ENCODE measurements around the gene SYNJ2.

The SYNJ2 gene

DNA sequence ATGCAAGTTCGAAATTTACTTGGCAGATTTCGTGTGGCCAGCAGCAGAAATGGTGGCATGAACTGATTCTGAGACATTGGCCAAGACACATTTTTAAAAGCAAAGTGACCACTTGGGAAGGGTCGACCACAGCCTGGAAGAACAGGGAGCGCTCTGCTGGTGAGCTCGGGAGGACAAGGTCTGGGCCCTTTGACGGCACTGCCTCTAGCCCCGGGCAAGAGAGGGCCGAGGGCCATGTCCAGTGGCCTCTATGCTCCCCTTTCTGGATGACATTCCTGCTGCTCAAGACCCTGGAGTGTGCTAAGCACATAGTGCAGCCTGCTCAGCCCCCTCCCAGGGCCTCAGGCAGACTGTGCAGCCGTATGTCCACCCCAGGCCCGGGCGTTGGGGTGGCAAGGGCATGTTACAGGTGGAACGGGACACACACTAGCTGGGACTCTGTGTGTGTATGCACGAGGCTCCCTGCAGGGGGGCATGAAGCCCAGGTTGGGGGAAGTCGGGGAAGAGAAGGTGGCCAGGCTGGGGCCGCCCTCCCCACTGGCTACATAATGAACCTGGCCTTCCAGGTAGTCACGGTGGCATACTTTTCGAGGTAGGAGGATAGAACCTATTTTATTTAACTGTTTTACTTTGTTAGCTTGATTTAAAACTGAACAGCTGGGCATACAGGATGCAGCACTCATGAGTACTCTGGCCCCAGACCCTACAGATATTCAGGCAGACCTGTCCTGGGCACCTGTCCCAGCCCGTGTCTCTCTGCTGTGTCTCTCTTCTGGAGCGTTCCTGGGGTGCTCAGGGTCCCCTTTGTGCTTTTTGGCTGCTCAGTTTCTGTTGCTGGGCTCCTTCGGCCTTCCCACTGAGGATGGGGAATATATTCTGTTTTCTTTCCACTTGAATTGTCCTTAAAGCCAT, 6.4 kb downstream of the SYNJ2 start:
- no peaks in the 10 kb centered on the region for H3K9me3 ChIP-seq (ENCODE audit: insufficient read depth, low read length, severe bottlenecking)
- H3K4me1 ChIP-seq (ENCODE audit: insufficient read depth, low read length): peaks cover 55% of the 10 kb centered on the region
- TF ChIP-seq EZH2 (IDR thresholded peaks at IDR 0.05; ENCODE audit: borderline replicate concordance, low read depth, low read length, severe bottlenecking): no peak
- TF ChIP-seq, protein P1, sequence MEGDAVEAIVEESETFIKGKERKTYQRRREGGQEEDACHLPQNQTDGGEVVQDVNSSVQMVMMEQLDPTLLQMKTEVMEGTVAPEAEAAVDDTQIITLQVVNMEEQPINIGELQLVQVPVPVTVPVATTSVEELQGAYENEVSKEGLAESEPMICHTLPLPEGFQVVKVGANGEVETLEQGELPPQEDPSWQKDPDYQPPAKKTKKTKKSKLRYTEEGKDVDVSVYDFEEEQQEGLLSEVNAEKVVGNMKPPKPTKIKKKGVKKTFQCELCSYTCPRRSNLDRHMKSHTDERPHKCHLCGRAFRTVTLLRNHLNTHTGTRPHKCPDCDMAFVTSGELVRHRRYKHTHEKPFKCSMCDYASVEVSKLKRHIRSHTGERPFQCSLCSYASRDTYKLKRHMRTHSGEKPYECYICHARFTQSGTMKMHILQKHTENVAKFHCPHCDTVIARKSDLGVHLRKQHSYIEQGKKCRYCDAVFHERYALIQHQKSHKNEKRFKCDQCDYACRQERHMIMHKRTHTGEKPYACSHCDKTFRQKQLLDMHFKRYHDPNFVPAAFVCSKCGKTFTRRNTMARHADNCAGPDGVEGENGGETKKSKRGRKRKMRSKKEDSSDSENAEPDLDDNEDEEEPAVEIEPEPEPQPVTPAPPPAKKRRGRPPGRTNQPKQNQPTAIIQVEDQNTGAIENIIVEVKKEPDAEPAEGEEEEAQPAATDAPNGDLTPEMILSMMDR (IDR thresholded peaks at IDR 0.05; ENCODE audit: borderline replicate concordance, extremely low read depth, low read length, poor library complexity, severe bottlenecking): no peak
- no peak overlapping the region for H3K4me3 ChIP-seq (ENCODE audit: low read depth in 1 of 2, low read length in 2 of 2)
- ATAC-seq (ENCODE audit: insufficient read depth, low read depth) (no peak), DNase-seq (no peak)
- peaks cover 39% of the 10 kb centered on the region; the same call in 1 of the 2 replicates for H4K20me1 ChIP-seq (ENCODE audit: insufficient read depth, low read length)
- peaks cover 81% of the 10 kb centered on the region for H3K79me2 ChIP-seq (ENCODE audit: insufficient read depth, low read length)
- no peaks in the 10 kb centered on the region for H3K36me3 ChIP-seq (ENCODE audit: insufficient read depth, low read length)
- H3K27ac ChIP-seq (ENCODE audit: low read length): no peak overlapping the region; the same call in 1 of the 2 replicates
- no peaks in the 10 kb centered on the region for H3K27me3 ChIP-seq (ENCODE audit: insufficient read depth, low read length, poor library complexity)
- H3K9ac ChIP-seq (ENCODE audit: low read depth, low read length): no peak overlapping the region
- H2AFZ ChIP-seq (ENCODE audit: low read depth, low read length): no peak overlapping the region
- no peak overlapping the region for H3K4me2 ChIP-seq (ENCODE audit: insufficient read depth, low read length)

DNA sequence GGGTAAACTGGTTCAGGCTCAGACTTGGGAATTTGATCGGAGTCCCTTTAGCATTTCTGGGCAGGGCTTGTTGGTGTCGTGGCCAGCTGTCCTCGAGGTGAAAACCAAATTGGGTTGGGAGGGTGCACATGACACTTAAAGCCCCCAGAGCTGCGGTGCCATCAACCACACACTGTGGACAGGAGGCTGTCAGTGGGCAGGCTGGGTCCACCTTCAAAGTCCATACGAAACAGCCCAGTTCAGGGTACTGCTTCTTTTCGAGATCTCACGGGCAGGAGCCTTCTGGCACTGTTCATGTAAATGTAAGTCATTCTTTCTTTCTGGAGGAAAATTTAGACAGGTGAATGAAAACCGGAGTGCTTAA, 7.0 kb downstream of the SYNJ2 start:
- Histone ChIP-seq H3K9me3 (ENCODE audit: insufficient read depth, low read length, severe bottlenecking) (no peaks in the 10 kb centered on the region), H3K4me1 (ENCODE audit: insufficient read depth, low read length) (peaks cover 48% of the 10 kb centered on the region), H3K27me3 (ENCODE audit: insufficient read depth, low read length, poor library complexity) (no peaks in the 10 kb centered on the region), H3K79me2 (ENCODE audit: insufficient read depth, low read length) (peaks cover 83% of the 10 kb centered on the region), H2AFZ (ENCODE audit: low read depth, low read length) (no peak overlapping the region), H3K4me3 (ENCODE audit: low read depth in 1 of 2, low read length in 2 of 2) (no peak overlapping the region), H3K9ac (ENCODE audit: low read depth, low read length) (no peak overlapping the region), H4K20me1 (ENCODE audit: insufficient read depth, low read length) (peaks cover 38% of the 10 kb centered on the region; the same call in 1 of the 2 replicates), H3K27ac (ENCODE audit: low read length) (no peak overlapping the region; the same call in 1 of the 2 replicates), H3K36me3 (ENCODE audit: insufficient read depth, low read length) (no peaks in the 10 kb centered on the region), H3K4me2 (ENCODE audit: insufficient read depth, low read length) (no peak overlapping the region)
- ATAC-seq (ENCODE audit: insufficient read depth, low read depth): no peak
- DNase-seq: no peak
- TF ChIP-seq EZH2 (IDR thresholded peaks at IDR 0.05; ENCODE audit: borderline replicate concordance, low read depth, low read length, severe bottlenecking): no peak
- TF ChIP-seq, protein P1 (IDR thresholded peaks at IDR 0.05; ENCODE audit: borderline replicate concordance, extremely low read depth, low read length, poor library complexity, severe bottlenecking): no peak

DNA sequence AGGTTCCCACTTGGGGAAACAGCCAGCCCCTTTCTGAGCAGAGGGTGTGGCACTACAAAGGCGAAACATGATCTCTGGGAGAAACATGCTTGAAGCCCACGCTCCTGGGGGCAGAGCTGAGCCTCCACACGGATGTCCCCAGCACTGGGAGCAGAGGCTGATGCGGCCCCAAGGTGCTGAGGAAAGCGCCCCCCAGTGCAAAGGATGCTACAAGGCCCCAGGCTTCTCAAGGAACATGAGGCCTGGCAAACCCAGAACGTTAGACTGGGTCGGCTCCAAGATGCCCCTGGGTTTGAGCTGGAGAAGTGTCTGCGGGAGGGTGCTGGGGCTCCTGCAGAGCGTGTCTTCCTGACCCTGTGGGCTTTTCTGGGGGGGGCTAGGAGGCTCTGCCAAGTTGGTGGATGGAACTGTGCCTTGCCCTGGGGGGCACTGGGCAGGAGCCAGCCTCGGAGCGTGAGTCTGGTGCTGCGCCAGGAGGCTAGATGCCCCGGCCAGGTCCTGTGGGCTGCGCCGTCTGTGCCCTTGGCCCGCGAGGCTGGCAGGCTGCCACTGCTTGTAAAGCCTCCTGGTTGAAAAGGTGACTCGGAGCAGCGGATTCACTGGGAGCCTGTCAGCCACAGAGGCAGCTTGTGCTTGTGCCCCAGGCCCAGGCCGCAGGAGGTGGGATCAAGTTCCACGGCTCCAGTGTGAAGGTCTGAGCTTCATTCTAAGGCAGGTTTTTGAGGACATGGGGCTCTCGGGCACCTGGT, 8.1 kb downstream of the SYNJ2 start:
- 0 out of 2 replicates have a peak overlapping the region, but pooled peaks have one; percentile 8 for H3K9ac ChIP-seq (ENCODE audit: low read depth, low read length)
- peak; percentile 9; the same call in 2 of the 3 replicates for ATAC-seq (ENCODE audit: insufficient read depth, low read depth)
- H3K36me3 ChIP-seq (ENCODE audit: insufficient read depth, low read length): no peaks in the 10 kb centered on the region
- peak overlapping the region; percentile 56 for H3K4me2 ChIP-seq (ENCODE audit: insufficient read depth, low read length)
- peak; percentile 35 for DNase-seq
- peak overlapping the region; percentile 69 for H3K27ac ChIP-seq (ENCODE audit: low read length)
- H3K27me3 ChIP-seq (ENCODE audit: insufficient read depth, low read length, poor library complexity): no peaks in the 10 kb centered on the region
- no peaks in the 10 kb centered on the region for H3K9me3 ChIP-seq (ENCODE audit: insufficient read depth, low read length, severe bottlenecking)
- H3K79me2 ChIP-seq (ENCODE audit: insufficient read depth, low read length): peaks cover 81% of the 10 kb centered on the region
- peaks cover 38% of the 10 kb centered on the region for H3K4me1 ChIP-seq (ENCODE audit: insufficient read depth, low read length)
- no peak overlapping the region for H2AFZ ChIP-seq (ENCODE audit: low read depth, low read length)
- H3K4me3 ChIP-seq (ENCODE audit: low read depth in 1 of 2, low read length in 2 of 2): peak overlapping the region in 1 of 2 experiments; percentile 1; a peak in 1 of 4 replicates
- no peak for TF ChIP-seq EZH2 (IDR thresholded peaks at IDR 0.05; ENCODE audit: borderline replicate concordance, low read depth, low read length, severe bottlenecking)
- TF ChIP-seq, protein P1 (IDR thresholded peaks at IDR 0.05; ENCODE audit: borderline replicate concordance, extremely low read depth, low read length, poor library complexity, severe bottlenecking): no peak
- peaks cover 44% of the 10 kb centered on the region; the same call in 1 of the 2 replicates for H4K20me1 ChIP-seq (ENCODE audit: insufficient read depth, low read length)
